LNCaP clone FGC (cell line): Measurements from ENCODE around the gene CGB8.

ENCODE experiments used
- DNase-seq: peaks from one replicate; pipeline ENCODE4 v3.0.0-alpha.2; 2011; ENCODE audit warnings: low read depth
- H3K4me3 ChIP-seq: 2 replicates; pipeline ENCODE4 v1.5.1; 2011; ENCODE audit warnings: mild to moderate bottlenecking, low read depth, low read length, control low read depth
- TF ChIP-seq, protein P1 (sequence below): IDR thresholded peaks from 2 replicates; pipeline ENCODE4 v1.5.1; 2012; ENCODE audit warnings: mild to moderate bottlenecking; ENCODE audit not compliant: control insufficient read depth, insufficient read depth; ENCODE audit errors: extremely low read depth

Gene CGB8

GRCh38 chr19:49017666-49018351 is 31.1 kb downstream of the CGB8 start:
- TF ChIP-seq, protein P1, sequence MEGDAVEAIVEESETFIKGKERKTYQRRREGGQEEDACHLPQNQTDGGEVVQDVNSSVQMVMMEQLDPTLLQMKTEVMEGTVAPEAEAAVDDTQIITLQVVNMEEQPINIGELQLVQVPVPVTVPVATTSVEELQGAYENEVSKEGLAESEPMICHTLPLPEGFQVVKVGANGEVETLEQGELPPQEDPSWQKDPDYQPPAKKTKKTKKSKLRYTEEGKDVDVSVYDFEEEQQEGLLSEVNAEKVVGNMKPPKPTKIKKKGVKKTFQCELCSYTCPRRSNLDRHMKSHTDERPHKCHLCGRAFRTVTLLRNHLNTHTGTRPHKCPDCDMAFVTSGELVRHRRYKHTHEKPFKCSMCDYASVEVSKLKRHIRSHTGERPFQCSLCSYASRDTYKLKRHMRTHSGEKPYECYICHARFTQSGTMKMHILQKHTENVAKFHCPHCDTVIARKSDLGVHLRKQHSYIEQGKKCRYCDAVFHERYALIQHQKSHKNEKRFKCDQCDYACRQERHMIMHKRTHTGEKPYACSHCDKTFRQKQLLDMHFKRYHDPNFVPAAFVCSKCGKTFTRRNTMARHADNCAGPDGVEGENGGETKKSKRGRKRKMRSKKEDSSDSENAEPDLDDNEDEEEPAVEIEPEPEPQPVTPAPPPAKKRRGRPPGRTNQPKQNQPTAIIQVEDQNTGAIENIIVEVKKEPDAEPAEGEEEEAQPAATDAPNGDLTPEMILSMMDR = peak; percentile 23
- no peak for DNase-seq
- peak overlapping the region; percentile 11; the same call in 1 of the 2 replicates for H3K4me3 ChIP-seq

- H3K4me3 ChIP-seq = peak within 1 kb of the TSS; percentile 11; the same call in 1 of the 2 replicates
- DNase-seq = no peak
These were observed 31.8 kb downstream of the CGB8 start, which contains the start of gene LHB for GRCh38 chr19:49017041-49017665. Gene LHB, minus strand, starts transcription at chr19:49017091. Its CDS starts 10 bp downstream, at chr19:49017081.

DNA sequence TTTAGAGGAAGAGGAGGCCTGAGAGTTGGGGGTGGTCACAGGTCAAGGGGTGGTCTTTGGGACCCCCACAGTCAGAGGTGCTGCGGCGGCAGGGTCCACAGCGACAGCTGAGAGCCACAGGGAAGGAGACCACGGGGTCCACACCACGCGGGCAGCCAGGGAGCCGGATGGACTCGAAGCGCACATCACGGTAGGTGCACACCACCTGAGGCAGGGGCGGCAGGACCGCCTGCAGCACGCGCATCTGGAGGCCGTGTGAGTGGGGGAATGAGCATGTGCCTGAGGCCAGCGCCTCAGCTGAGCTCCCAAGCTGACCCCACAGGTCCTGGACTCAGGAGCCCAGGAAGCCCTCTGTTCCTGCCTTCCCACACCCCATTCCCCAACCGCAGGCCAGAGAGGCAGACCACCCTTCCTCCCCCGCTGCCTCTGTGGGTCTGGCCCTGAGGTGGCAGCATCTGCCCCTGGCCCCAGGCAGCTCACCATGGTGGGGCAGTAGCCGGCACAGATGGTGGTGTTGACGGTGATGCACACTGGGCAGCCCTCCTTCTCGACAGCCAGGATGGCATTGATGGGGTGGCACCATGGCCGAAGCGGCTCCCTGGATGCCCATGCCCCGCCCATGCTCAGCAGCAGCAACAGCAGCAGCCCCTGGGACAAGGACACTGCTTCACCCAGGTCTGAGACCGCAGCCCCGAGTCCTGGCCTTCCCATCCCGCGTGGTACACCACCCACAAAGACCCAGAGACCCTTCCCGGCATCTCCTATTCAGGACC is 32.7 kb downstream of the CGB8 start:
- H3K4me3 ChIP-seq = no peak overlapping the region
- no peak for DNase-seq
- TF ChIP-seq, protein P1 = no peak

More at GRCh38 chr19:49017041-49017665, 31.8 kb downstream of the CGB8 start, which contains the start of gene LHB:
- TF ChIP-seq, protein P1 = no peak

DNA sequence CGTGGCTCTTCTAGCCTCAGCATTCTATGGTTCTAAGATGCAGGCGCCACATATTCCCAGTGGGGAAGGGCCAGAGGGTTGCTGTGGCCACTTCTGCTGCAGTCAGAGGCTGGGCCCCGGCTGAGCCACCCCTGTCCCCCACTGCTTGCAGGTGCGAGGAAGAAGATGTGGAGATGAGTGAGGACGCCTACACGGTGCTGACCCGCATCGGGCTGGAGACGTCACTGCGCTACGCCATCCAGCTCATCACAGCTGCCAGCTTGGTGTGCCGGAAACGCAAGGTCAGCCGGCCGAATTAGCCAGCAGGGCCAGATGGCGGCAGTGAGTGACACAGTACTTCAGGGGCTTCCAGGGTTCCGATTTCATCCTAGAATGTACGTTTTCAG is 34.0 kb downstream of the CGB8 start:
- H3K4me3 ChIP-seq = no peak overlapping the region
- TF ChIP-seq, protein P1 = no peak
- no peak for DNase-seq

DNA sequence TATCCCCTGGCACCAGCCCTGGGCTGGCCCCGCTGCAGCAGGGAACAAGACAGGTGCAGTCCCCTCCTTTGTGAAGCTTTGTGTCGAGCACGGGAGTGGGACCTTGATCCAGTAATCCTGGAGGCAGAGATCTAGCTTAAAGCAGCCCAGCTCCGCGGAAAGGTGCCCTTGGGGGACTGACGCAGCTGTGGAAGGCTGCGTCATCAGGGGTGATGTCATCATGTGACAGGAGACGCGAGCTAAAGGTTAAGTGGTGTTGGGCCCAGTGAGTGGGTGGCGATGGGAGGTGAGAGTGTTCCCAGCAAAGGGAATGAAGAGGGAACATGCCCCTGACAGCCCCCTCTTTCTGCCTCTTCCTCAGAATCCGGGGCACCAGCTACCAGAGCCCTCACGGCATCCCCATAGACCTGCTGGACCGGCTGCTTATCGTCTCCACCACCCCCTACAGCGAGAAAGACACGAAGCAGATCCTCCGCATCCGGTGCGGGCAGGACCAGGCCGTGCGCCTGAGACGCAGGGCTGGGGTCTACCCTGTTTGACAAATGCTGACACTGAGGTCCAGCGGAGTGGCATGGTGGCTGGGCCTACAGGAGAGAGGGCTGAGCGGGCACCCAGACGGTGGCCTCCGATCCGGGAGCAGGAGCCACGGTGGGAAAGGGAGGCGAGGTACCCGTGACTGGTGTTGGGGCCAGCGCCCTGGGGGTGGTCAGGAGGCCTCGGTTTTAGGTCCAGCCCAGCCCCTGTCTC is 34.6 kb downstream of the CGB8 start:
- no peak for DNase-seq
- TF ChIP-seq, protein P1 = no peak
- no peak overlapping the region for H3K4me3 ChIP-seq

- no peak for DNase-seq
- no peak overlapping the region for H3K4me3 ChIP-seq
- TF ChIP-seq, protein P1 = no peak
These were observed 37.7 kb downstream of the CGB8 start for GRCh38 chr19:49011194-49011593.
